Measurements from ENCODE around the gene RASAL3. TPM values are rescaled to one million over a fixed set of nuclear protein-coding genes. Genes with fewer than 3 reads are reported as not detected.

Gene RASAL3
- total RNA-seq, 4 donors from 2014 or later, result 2.0 to 6.9 (median 3.6) TPM

- TF ChIP-seq, protein P1, sequence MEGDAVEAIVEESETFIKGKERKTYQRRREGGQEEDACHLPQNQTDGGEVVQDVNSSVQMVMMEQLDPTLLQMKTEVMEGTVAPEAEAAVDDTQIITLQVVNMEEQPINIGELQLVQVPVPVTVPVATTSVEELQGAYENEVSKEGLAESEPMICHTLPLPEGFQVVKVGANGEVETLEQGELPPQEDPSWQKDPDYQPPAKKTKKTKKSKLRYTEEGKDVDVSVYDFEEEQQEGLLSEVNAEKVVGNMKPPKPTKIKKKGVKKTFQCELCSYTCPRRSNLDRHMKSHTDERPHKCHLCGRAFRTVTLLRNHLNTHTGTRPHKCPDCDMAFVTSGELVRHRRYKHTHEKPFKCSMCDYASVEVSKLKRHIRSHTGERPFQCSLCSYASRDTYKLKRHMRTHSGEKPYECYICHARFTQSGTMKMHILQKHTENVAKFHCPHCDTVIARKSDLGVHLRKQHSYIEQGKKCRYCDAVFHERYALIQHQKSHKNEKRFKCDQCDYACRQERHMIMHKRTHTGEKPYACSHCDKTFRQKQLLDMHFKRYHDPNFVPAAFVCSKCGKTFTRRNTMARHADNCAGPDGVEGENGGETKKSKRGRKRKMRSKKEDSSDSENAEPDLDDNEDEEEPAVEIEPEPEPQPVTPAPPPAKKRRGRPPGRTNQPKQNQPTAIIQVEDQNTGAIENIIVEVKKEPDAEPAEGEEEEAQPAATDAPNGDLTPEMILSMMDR (IDR thresholded peaks at IDR 0.05), result no peak
- DNase-seq (ENCODE audit: low spot score) (no peak), ATAC-seq (ENCODE audit: low FRiP score) (no peak)
Measured at GRCh38 chr19:15502264-15502663, 37.9 kb upstream of the RASAL3 start.

GRCh38 chr19:15501596-15501995 is 37.3 kb upstream of the RASAL3 start:
- ATAC-seq (ENCODE audit: low FRiP score) (no peak), DNase-seq (ENCODE audit: low spot score) (no peak)
- TF ChIP-seq, protein P1 (IDR thresholded peaks at IDR 0.05), result no peak

DNA sequence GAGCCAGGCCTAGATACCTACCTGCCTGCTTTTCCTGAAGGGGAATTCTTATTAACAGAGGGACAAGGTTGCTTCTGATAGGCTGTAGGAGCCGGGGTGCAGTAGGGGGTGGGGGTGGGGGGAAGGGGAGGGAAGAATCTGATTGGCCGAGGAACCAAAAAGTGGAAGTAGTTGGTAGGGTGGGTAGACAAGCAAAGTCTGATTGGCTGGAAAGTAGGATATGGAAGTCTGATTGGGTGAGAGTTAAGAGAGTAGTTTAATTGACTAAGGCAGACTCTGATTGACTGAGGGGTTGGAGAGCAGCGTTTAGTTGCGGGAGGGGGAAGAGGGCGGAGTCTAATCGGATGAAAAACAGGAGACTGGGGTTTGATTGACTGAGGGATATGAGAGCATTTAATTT is 34.6 kb upstream of the RASAL3 start:
- no peak for ATAC-seq (ENCODE audit: low FRiP score)
- TF ChIP-seq, protein P1 (IDR thresholded peaks at IDR 0.05), result no peak
- no peak for DNase-seq (ENCODE audit: low spot score)

DNA sequence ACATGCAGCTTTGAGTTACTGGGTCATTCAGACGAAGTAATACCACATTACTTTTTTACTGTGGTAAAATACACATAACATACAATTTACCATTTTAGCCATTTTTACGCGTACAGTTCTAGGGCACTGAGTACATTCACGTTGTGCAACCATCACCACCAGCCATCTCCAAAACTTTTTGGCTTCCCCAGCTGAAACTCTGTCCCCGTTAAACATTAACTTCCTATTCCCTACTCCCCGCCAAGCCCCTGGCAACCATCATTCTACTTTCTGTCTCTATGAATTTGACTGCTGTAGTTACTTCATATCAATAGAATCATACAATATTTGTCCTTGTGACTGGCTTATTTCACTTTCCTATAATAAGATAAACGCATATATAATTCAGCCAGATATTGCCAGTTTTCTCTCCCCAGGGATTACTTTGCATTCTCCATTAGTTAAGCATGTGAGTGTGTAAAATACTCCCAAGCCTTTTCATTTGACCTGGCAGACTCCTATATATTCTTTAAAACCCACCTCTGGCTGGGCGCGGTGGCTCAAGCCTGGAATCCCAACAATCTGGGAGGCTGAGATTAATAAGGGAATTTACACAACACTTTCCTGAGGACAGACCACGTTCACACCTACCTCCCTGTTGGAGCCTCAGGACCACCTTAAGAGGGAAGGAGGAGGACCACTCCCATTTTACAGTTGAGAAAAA is 34.0 kb upstream of the RASAL3 start:
- ATAC-seq (ENCODE audit: low FRiP score), result no peak
- TF ChIP-seq, protein P1 (IDR thresholded peaks at IDR 0.05), result no peak
- DNase-seq (ENCODE audit: low spot score), result no peak

- TF ChIP-seq, protein P1 (IDR thresholded peaks at IDR 0.05), result no peak
- ATAC-seq (ENCODE audit: low FRiP score) (no peak), DNase-seq (ENCODE audit: low spot score) (no peak)
Measured at GRCh38 chr19:15495151-15495550, 30.8 kb upstream of the RASAL3 start.

DNA sequence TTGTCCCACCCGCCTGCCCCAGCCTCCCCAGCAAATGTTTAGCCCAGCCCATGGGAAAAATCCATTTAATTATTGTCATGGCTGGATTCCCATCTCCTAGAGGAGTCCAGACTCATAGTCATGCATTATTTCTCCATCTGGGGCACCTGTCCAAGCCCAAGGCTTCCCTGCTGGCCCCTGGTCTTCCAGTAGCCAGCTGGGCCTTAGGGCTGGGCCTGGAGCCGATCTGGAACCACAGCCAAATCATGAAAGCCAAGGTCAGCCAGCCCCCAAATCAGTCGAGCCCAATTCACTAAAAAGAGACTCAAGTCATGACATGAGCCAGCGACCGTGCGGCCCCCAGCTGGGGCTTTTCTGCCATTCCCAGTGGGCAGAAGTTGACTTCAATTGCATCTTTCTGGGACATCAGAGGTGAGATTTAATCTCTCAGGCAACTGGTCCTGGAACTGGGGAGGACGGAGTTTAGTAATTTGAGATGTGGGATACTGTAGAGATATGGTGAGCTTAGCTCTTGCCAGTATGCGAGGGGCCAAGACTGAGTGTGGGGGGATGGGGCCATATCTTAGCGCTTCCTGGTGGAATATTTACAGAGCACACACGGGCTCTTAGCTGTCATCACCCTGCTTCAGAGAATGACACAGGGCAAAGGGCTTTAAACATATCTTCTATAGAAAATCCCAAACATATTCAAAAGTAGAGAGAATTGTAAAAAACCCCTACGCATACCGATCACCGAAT is 24.3 kb upstream of the RASAL3 start:
- peak; percentile 68 for ATAC-seq (ENCODE audit: low FRiP score)

More for the DNA sequence above, 24.3 kb upstream of the RASAL3 start:
- DNase-seq (ENCODE audit: low spot score), result no peak
- TF ChIP-seq, protein P1 (IDR thresholded peaks at IDR 0.05), result no peak
